VCaP (cell line): ENCODE results near the gene TMEM243.
A peak's percentile ranks its signal among the peaks of the same experiment; 100 is the strongest.
"Not testable (repeated sequence)": the region's sequence is repeated elsewhere in the genome, so short reads cannot be mapped to it uniquely, and the experiment has no call there.

Experiments used
- H3K27ac ChIP-seq: fragments of 450-650 bp; 2 replicates; pipeline ENCODE4 v1.5.1; 2017
- TF ChIP-seq, protein P1 (sequence below): fragments of 450-650 bp; conservative IDR thresholded peaks from 2 replicates; pipeline ENCODE4 v1.5.1; 2017; ENCODE audit warnings: mild to moderate bottlenecking, moderate library complexity

The TMEM243 gene, protein sequence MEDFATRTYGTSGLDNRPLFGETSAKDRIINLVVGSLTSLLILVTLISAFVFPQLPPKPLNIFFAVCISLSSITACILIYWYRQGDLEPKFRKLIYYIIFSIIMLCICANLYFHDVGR

DNA sequence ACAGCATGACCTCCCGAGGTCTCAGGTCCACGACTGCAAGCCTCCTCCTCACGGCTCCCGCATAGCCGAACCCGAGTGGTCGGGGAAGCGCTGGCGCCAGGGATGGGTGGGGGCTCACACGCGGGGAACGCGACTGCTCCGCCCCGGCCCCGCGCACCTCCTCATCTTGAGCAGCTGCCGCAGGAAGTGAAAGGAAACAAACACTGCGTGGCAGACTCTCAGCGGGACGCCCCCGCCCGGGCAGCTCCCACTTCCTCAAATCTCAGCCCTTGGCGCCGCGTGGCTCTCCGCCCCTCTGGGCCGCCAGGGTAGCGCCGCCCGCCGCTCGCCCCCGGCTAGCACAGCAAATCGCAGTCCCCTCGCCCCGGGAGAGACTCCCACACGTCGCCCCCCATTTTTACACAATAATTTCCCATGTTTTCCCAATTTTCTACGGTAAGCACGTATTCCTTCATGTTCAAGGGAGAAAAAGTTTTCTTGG, at the start of gene TMEM243:
TMEM243 (minus strand) TSS at position 188 of the 481 bp plus-strand sequence. CDS start 229 bp downstream, outside the sequence.
- TF ChIP-seq, protein P1, sequence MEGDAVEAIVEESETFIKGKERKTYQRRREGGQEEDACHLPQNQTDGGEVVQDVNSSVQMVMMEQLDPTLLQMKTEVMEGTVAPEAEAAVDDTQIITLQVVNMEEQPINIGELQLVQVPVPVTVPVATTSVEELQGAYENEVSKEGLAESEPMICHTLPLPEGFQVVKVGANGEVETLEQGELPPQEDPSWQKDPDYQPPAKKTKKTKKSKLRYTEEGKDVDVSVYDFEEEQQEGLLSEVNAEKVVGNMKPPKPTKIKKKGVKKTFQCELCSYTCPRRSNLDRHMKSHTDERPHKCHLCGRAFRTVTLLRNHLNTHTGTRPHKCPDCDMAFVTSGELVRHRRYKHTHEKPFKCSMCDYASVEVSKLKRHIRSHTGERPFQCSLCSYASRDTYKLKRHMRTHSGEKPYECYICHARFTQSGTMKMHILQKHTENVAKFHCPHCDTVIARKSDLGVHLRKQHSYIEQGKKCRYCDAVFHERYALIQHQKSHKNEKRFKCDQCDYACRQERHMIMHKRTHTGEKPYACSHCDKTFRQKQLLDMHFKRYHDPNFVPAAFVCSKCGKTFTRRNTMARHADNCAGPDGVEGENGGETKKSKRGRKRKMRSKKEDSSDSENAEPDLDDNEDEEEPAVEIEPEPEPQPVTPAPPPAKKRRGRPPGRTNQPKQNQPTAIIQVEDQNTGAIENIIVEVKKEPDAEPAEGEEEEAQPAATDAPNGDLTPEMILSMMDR, result peak; percentile 38
- peak within 1 kb of the TSS; percentile 64; the same call in 1 of the 2 replicates for H3K27ac ChIP-seq

DNA sequence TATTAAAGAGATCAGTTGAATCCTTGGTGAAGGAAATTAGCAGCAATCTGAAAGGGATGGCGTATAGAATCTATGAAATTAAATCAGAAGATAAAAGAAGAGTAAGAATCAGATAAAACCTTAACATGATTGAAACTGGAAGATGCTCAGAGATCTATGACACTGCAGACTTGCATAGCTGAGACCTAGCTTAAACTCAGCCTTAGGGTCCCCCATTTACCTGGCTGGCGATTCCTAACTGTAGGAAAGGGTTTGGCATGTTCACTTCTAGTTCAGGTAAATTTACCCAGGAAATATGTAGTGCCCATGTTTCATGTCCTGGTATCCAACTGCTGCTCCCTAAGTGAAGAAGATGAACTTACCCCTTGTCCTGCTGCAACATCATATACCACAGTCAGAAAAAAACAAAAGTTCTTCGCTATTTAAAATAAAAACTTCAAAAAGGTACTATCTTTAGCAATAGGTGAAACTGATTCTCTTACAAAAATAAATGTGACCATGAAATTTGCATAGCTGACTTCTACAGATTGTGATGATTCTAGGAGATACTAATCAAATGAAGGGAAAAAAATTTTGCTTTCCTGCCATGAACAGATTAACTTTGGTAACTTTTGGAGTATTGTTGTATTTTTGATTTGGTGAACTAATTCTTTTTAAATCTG, 47.8 kb upstream of the TMEM243 start:
- TF ChIP-seq, protein P1, result no peak
- no peak overlapping the region for H3K27ac ChIP-seq

DNA sequence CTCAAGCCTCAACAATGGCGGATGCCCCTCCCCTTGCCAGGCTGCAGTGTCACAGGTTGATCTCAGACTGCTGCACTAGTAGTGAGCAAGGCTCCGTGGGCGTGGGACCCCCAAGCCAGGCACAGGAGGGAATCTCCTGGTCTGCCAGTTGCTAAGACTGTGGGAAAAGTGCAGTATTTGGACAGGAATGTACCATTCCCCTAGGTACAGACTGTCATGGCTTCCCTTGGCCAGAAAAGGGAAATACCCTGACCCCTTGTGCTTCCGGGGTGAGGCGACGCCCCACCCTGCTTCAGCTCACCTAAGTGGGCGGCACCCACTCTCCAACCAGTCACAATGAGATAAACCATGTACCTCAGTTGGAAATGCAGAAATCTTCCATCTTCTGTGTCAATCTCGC, 44.0 kb upstream of the TMEM243 start:
- TF ChIP-seq, protein P1, result no peak
- H3K27ac ChIP-seq, result no peak overlapping the region

DNA sequence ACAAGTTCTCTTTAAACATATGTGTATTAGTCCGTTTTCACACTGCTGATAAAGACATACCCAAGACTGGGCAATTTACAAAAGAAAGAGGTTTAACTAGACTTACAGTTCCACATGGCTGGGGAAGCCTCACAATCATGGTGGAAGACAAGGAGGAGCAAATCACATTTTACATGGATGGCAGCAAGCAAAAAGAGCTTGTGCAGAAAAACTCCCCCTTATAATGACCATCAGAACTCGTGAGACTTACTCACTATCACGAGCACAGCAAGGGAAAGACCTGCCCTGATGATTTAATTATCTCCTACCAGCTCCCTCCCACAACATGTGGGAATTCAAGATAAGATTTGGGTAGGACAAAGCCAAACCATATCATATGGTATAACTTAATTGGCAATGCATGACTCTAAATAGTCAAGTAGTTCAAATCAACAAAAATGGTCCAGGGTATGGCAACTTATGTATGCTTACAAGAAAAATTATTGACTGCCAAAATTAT, 34.1 kb upstream of the TMEM243 start:
- H3K27ac ChIP-seq, result no peak overlapping the region
- TF ChIP-seq, protein P1, result no peak

DNA sequence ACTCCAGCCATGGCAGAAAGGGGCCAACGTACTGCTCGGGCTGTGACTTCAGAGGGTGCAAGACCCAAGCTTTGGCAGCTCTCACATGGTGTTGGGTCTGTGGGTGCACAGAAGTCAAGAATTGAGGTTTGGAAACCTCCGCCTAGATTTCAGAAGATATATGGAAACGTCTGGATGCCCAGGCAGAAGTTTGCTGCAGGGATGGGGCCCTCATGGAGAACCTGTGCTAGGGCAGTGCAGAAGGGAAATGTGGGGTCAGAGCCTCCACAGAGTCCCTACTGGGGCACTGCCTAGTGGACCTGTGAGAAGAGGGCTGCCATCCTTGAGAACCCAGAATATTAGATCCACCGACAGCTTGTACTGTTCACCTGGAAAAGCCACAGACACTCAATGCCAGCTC, 26.1 kb upstream of the TMEM243 start:
- not testable (repeated sequence) for H3K27ac ChIP-seq

DNA sequence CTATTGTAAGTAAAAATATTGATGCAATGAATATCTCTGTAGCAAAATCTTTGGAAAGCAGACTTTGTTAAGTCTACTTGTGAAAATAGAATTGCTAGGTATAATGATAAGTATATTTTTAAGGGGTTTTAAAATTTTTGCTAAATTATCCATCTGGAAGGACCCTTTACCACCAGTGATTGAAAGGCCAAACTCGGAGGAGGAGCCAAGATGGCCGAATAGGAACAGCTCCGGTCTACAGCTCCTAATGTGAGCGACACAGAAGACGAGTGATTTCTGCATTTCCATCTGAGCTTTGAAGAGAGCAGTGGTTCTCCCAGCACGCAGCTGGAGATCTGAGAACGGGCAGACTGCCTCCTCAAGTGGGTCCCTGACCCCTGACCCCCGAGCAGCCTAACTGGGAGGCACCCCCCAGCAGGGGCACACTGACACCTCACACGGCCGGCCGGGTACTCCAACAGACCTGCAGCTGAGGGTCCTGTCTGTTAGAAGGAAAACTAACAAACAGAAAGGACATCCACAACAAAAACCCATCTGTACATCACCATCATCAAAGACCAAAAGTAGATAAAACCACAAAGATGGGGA, 19.0 kb upstream of the TMEM243 start:
- not testable (repeated sequence) for H3K27ac ChIP-seq

DNA sequence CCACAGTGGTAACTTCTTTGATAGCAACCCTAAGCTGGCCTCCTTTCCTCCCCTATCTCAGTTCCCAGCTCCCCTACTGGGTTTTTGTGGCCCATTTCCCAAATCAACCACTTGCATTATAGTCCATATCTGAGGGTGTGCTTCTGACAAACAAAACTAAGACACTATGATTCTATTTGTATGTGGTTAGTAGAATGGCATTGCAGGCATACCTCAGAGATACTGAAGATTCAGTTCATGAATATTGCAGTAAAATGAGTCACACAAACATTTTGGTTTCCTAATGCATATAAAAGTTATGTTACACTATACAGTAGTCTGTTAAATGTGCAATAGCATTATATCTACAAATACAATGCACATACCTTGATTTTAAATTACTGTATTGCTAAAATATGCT, 15.4 kb upstream of the TMEM243 start:
- TF ChIP-seq, protein P1, result no peak
- H3K27ac ChIP-seq, result no peak overlapping the region

DNA sequence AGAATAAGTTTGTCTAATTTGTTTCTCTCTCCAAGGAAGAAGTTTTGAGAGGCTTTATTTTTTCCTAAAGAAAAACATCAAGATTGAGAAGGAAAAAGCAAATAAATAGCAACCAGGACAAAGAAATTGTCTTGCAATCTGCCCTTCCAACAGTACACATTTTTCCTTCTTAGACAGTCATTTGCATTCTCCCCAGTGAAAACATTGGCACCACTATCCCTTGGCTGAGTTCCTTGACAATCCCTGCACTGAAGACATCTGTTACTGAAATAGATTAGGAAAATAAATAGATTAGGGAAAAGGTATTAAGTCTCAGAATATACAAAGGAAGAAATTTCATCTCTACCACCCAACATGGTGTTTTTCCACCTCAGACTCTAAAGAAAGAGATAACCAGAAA, 12.2 kb upstream of the TMEM243 start:
- TF ChIP-seq, protein P1, result no peak
- no peak overlapping the region for H3K27ac ChIP-seq
